GM23338 (cell line): Measurements from ENCODE around the gene FKTN. TPM values are rescaled to one million over a fixed set of nuclear protein-coding genes. Genes with fewer than 3 reads are reported as not detected.
A peak's percentile ranks its signal among the peaks of the same experiment; 100 is the strongest.

ENCODE experiments used
- ATAC-seq: fragments of 200-7000 bp; cut with Tn5 transposase; 3 replicates; pipeline ENCODE4 v1.9.1; 2020
- DNase-seq: peaks from one replicate; pipeline ENCODE4 v3.0.0-alpha.2; 2015; ENCODE audit warnings: low spot score
- H2AFZ ChIP-seq: fragments of 200-600 bp; sonication (generic); 2 replicates; pipeline ENCODE4 v1.8.0; 2016; ENCODE audit warnings: antibody characterized with exemption, mild to moderate bottlenecking, moderate library complexity
- H3F3A ChIP-seq: fragments of 200-600 bp; sonication (generic); replicated peaks from 2 replicates; pipeline ENCODE4 v1.8.0; 2017; ENCODE audit warnings: antibody characterized with exemption, mixed run types, low read depth
- H3K27ac ChIP-seq: fragments of 200-600 bp; sonication (generic); 2 replicates; pipeline ENCODE4 v1.6.1; 2016; ENCODE audit warnings: low read depth
- H3K27me3 ChIP-seq: fragments of 200-600 bp; sonication (generic); 2 replicates; pipeline ENCODE4 v1.8.0; 2016; ENCODE audit warnings: mild to moderate bottlenecking, mixed run types, moderate library complexity; ENCODE audit not compliant: insufficient read depth
- H3K36me3 ChIP-seq: fragments of 200-600 bp; sonication (generic); 2 replicates; pipeline ENCODE4 v1.8.0; 2016; ENCODE audit warnings: mild to moderate bottlenecking; ENCODE audit not compliant: insufficient read depth
- H3K4me1 ChIP-seq: fragments of 200-600 bp; sonication (generic); 2 replicates; pipeline ENCODE4 v1.8.0; 2016; ENCODE audit warnings: mild to moderate bottlenecking, moderate library complexity; ENCODE audit not compliant: insufficient read depth
- H3K4me2 ChIP-seq: fragments of 200-600 bp; sonication (generic); 2 replicates; pipeline ENCODE4 v1.7.1; 2017; ENCODE audit warnings: mixed run types
- H3K4me3 ChIP-seq: fragments of 200-600 bp; sonication (generic); 2 replicates; pipeline ENCODE4 v1.6.1; 2016; ENCODE audit warnings: mixed run types
- H3K79me2 ChIP-seq: fragments of 200-600 bp; sonication (generic); replicated peaks from 2 replicates; pipeline ENCODE4 v1.8.0; 2017; ENCODE audit warnings: mild to moderate bottlenecking; ENCODE audit not compliant: insufficient read depth
- H3K9me2 ChIP-seq: fragments of 200-600 bp; sonication (generic); 2 replicates; pipeline ENCODE4 v1.8.0; 2017; ENCODE audit not compliant: insufficient read depth
- H4K20me1 ChIP-seq: fragments of 200-600 bp; sonication (generic); replicated peaks from 2 replicates; pipeline ENCODE4 v1.8.0; 2017; ENCODE audit warnings: mild to moderate bottlenecking; ENCODE audit not compliant: insufficient read depth
- H3K27ac Mint-ChIP-seq: 2 replicates; pipeline ENCODE4 v1.8.0; 2020; ENCODE audit warnings: inconsistent platforms, mild to moderate bottlenecking, moderate library complexity, mixed read lengths
- H3K27me3 Mint-ChIP-seq: 3 replicates; pipeline ENCODE4 v1.8.0; 2022; ENCODE audit warnings: low read depth, mild to moderate bottlenecking, moderate library complexity, mixed read lengths, inconsistent platforms; ENCODE audit not compliant: insufficient read depth, poor library complexity
- H3K36me3 Mint-ChIP-seq: 3 replicates; pipeline ENCODE4 v1.8.0; 2021; ENCODE audit warnings: low read depth, mild to moderate bottlenecking, inconsistent platforms, moderate library complexity, mixed read lengths
- H3K4me1 Mint-ChIP-seq: 3 replicates; pipeline ENCODE4 v1.8.0; 2020; ENCODE audit warnings: mild to moderate bottlenecking, inconsistent platforms, mixed read lengths
- H3K4me3 Mint-ChIP-seq: 3 replicates; pipeline ENCODE4 v1.8.0; 2021; ENCODE audit warnings: moderate library complexity, mild to moderate bottlenecking, inconsistent platforms, mixed read lengths
- H3K9me3 Mint-ChIP-seq: 3 replicates; pipeline ENCODE4 v1.8.0; 2020; ENCODE audit warnings: moderate library complexity, mild to moderate bottlenecking, inconsistent platforms, mixed read lengths
- CTCF ChIP-seq, 2 experiments: fragments of 200-600 bp in 1 of 2; sonication (generic) in 1 of 2; conservative IDR thresholded peaks; 2 replicates each; pipeline versions ENCODE4 v1.5.1 to v1.6.1; 2016 to 2017; ENCODE audit warnings: antibody characterized with exemption in 2 of 2, low read depth in 2 of 2, mild to moderate bottlenecking in 2 of 2, moderate library complexity in 1 of 2
- ETS1 ChIP-seq: IDR thresholded peaks from 2 replicates; pipeline ENCODE4 v1.6.1; 2016; ENCODE audit warnings: antibody characterized with exemption
- JUNB ChIP-seq: IDR thresholded peaks from one replicate; pipeline ENCODE4 v1.6.1; 2016; ENCODE audit warnings: antibody characterized with exemption; ENCODE audit not compliant: unreplicated experiment
- NANOG ChIP-seq: IDR thresholded peaks from 2 replicates; pipeline ENCODE4 v1.6.1; 2016; ENCODE audit warnings: antibody characterized with exemption, borderline replicate concordance
- POLR2AphosphoS5 ChIP-seq: IDR thresholded peaks from 2 replicates; pipeline ENCODE4 v1.6.1; 2016; ENCODE audit warnings: antibody characterized with exemption, low read depth
- REST ChIP-seq: IDR thresholded peaks from one replicate; pipeline ENCODE4 v1.6.1; 2018; ENCODE audit warnings: antibody characterized with exemption; ENCODE audit not compliant: unreplicated experiment
- ZNF114 ChIP-seq: fragments of 250-450 bp; sonication (Bioruptor Pico); IDR thresholded peaks from 2 replicates; pipeline ENCODE4 v1.5.0; 2020; ENCODE audit warnings: mild to moderate bottlenecking, moderate library complexity
- ZNF462 ChIP-seq: fragments of 250-450 bp; sonication (Bioruptor Pico); IDR thresholded peaks from 2 replicates; pipeline ENCODE4 v1.5.0; 2020; ENCODE audit warnings: mild to moderate bottlenecking, moderate library complexity
- polyA plus RNA-seq: library from polyadenylated mRNA; unstranded; fragments of >200 nt; fragmentation: Nextera tagmentation; extraction: Ambion mirVana; gene quantifications from 2 replicates; pipeline ENCODE4 v1.2.1, GENCODE V29; 2016
- total RNA-seq: library from RNA; depleted of rRNA; stranded (reverse); fragments of >200 nt; shearing (Covaris generic); gene quantifications from 2 replicates; pipeline ENCODE4 v1.2.3, GENCODE V29; 2014

Gene FKTN
- total and polyA plus RNA-seq, 2 experiments from 2014 or later: 6.8 to 9.9 TPM

GRCh38 chr9:105608721-105609598 lies 51.0 kb downstream of the FKTN start:
- no peaks in the 10 kb centered on the region; the same call in 1 of the 2 replicates for H3K36me3 ChIP-seq
- H3K4me1 Mint-ChIP-seq: no peaks in the 10 kb centered on the region
- no peaks in the 10 kb centered on the region for H3F3A ChIP-seq
- no peaks in the 10 kb centered on the region for H3K27me3 ChIP-seq
- ATAC-seq: peak; percentile 41
- no peak overlapping the region for H3K4me3 Mint-ChIP-seq
- no peak overlapping the region for H3K4me3 ChIP-seq
- H2AFZ ChIP-seq: no peak overlapping the region
- H3K4me2 ChIP-seq: no peak overlapping the region
- H3K27ac ChIP-seq: no peak overlapping the region
- H4K20me1 ChIP-seq: no peaks in the 10 kb centered on the region
- H3K9me2 ChIP-seq: no peaks in the 10 kb centered on the region
- no peaks in the 10 kb centered on the region for H3K9me3 Mint-ChIP-seq
- H3K79me2 ChIP-seq: no peaks in the 10 kb centered on the region
- H3K36me3 Mint-ChIP-seq: peaks cover 3% of the 10 kb centered on the region; the same call in 2 of the 3 replicates
- H3K27me3 Mint-ChIP-seq: no peaks in the 10 kb centered on the region
- no peak overlapping the region for H3K27ac Mint-ChIP-seq
- no peaks in the 10 kb centered on the region for H3K4me1 ChIP-seq
- peak; percentile 79 for DNase-seq
- no peak for TF ChIP-seq ETS1
- TF ChIP-seq POLR2AphosphoS5: no peak
- peak; percentile 56 to 68 for TF ChIP-seq CTCF (conservative IDR thresholded peaks at IDR 0.05; ENCODE audit: low read depth in 2 of 2)

GRCh38 chr9:105621001-105621400 lies 63.1 kb downstream of the FKTN start:
- Histone ChIP-seq H3K4me3 (no peak overlapping the region), H3K9me2 (no peaks in the 10 kb centered on the region), H3K27ac (no peak overlapping the region), H3K79me2 (no peaks in the 10 kb centered on the region), H4K20me1 (no peaks in the 10 kb centered on the region), H2AFZ (no peak overlapping the region), H3K27me3 (no peaks in the 10 kb centered on the region), H3F3A (no peaks in the 10 kb centered on the region), H3K4me1 (no peaks in the 10 kb centered on the region), H3K4me2 (no peak overlapping the region), H3K36me3 (no peaks in the 10 kb centered on the region)
- H3K27me3 Mint-ChIP-seq: no peaks in the 10 kb centered on the region
- H3K4me3 Mint-ChIP-seq: no peak overlapping the region
- no peaks in the 10 kb centered on the region for H3K4me1 Mint-ChIP-seq
- H3K36me3 Mint-ChIP-seq: no peaks in the 10 kb centered on the region
- DNase-seq (no peak), ATAC-seq (no peak)
- H3K27ac Mint-ChIP-seq: no peak overlapping the region
- H3K9me3 Mint-ChIP-seq: no peaks in the 10 kb centered on the region
- TF ChIP-seq POLR2AphosphoS5: no peak
- no peak for TF ChIP-seq NANOG
- no peak for TF ChIP-seq ZNF462
- TF ChIP-seq JUNB: no peak
- no peak for TF ChIP-seq ZNF114 (CRISPR knock-in tag)
- no peak for TF ChIP-seq REST
